Measurements from ENCODE around the gene C6orf120.

The C6orf120 gene

DNA sequence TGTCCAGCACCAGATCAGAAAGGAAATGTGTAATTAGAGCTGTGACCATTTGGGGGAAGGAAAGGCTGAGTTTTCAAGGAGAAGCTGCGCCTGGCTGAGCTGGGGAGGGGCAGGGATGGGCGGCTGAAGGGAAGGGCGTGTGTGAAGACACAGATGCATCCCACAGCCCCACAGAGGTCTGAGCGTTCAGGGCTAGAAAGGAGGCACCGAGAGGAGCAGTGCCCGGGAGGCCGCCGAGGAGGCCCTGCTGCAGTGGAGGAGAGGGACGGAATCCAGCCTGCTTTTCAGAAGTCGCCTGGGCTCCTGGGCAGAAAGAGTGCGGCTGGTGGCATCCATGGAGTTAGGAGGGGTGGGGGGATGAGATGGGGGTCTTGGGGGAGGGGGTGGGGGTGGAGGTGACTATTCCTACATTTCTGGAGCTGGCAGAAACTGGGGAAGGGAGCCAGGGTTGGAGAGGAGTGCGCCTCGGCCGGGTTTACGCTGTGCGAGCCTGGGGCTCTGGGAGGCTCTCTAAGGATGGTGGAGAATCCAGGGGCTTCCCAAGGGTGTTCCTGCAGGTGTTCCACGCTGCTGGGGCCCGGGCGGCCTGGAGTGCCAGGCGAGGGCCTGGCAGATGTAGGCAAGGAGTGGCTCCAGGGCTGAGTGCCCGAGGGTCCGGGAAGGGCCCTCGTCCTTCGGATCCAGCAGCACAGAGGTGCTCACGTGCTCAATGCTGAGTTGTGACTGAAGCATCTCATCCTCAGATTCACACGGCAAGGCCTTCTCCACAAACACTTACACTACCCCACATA lies 41.9 kb upstream of the C6orf120 start:
- TF ChIP-seq, protein P1, sequence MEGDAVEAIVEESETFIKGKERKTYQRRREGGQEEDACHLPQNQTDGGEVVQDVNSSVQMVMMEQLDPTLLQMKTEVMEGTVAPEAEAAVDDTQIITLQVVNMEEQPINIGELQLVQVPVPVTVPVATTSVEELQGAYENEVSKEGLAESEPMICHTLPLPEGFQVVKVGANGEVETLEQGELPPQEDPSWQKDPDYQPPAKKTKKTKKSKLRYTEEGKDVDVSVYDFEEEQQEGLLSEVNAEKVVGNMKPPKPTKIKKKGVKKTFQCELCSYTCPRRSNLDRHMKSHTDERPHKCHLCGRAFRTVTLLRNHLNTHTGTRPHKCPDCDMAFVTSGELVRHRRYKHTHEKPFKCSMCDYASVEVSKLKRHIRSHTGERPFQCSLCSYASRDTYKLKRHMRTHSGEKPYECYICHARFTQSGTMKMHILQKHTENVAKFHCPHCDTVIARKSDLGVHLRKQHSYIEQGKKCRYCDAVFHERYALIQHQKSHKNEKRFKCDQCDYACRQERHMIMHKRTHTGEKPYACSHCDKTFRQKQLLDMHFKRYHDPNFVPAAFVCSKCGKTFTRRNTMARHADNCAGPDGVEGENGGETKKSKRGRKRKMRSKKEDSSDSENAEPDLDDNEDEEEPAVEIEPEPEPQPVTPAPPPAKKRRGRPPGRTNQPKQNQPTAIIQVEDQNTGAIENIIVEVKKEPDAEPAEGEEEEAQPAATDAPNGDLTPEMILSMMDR (IDR thresholded peaks at IDR 0.05; ENCODE audit: borderline replicate concordance, insufficient read depth, low read depth, low read length) = no peak
- H3K4me3 ChIP-seq (ENCODE audit: low read depth, low read length) = no peak overlapping the region

DNA sequence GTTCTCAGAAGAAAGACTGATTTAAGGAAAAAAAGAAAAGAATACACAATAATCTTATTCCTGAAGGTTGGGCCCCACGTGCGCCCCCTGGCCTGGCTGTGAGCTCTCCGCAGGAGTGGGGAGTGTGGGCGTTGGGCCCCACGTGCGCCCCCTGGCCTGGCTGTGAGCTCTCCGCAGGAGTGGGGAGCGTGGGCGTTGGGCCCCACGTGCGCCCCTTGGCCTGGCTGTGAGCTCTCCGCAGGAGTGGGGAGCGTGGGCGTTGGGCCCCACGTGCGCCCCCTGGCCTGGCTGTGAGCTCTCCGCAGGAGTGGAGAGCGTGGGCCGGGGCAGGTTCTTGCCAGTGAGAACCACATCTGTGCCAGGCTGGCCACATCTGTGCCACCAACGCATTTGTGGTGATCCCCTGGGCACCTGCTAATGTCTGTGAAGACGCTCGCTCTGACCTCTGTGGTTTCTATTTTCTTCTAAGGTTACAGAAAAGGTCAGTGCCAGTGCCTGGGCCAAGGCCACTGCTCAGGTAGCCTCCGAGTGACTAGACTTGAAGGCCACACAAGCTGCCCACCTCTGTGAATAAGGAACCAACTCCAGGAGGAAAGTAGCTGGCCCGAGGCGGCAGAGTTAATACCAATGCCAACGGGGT lies 41.1 kb upstream of the C6orf120 start:
- TF ChIP-seq, protein P1 (IDR thresholded peaks at IDR 0.05; ENCODE audit: borderline replicate concordance, insufficient read depth, low read depth, low read length) = no peak
- no peak overlapping the region for H3K4me3 ChIP-seq (ENCODE audit: low read depth, low read length)

DNA sequence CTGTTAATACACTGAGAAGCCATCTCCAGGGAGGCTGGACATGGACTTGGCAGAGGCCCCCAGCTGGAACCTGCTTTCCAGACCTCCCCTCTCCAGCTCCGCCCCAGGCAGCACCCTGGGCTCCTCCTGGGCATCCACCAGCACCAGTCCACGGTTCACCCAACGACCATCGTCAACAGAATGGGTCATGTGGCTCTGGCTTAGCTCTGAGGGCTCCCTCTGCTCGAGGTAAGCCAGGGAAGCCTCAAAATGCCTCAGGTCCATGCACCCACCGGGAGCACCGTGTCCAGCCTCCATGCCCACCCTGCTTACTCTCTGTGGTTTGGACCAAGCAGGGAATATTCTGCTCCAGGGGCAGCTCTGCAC lies 40.6 kb upstream of the C6orf120 start:
- TF ChIP-seq, protein P1 (IDR thresholded peaks at IDR 0.05; ENCODE audit: borderline replicate concordance, insufficient read depth, low read depth, low read length) = no peak
- H3K4me3 ChIP-seq (ENCODE audit: low read depth, low read length) = no peak overlapping the region

DNA sequence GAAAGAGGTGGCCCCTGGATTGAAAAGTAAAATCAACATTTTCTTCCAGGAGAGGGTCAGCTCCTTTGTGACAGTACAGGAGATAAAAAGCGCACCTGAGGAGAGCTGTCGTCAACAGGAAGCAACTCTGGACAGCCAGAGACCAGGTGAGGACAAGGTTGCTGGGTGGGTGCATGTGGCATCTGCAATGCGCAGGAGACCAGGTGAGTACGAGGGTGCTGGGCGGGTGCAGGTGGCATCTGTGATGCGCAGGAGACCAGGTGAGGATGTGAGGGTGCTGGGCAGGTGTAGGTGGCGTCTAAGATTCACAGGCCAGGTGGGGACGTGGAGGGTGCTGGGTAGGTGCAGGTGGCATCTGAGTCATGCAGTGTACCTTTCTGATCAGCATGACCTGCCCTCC lies 38.5 kb upstream of the C6orf120 start:
- TF ChIP-seq, protein P1 (IDR thresholded peaks at IDR 0.05; ENCODE audit: borderline replicate concordance, insufficient read depth, low read depth, low read length) = no peak
- no peak overlapping the region for H3K4me3 ChIP-seq (ENCODE audit: low read depth, low read length)

DNA sequence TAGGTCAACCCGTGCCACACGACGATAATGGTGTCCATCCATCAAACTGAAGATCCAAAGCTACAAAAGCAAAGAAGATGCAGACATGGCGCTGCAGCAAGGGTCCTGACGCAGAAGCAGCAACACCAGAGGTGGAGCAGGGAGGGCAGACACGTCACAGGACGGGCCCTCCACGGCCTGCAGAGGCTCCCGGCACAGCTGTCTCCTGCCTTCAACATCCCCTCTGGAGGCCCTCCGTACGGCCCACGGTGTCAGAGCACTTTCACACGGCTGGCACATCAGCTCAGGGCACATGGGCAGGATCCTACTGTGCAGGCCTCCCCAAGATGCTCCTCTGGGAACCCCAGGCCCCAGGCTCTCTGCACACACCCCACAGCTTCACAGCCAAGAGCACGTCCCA lies 37.7 kb upstream of the C6orf120 start:
- TF ChIP-seq, protein P1 (IDR thresholded peaks at IDR 0.05; ENCODE audit: borderline replicate concordance, insufficient read depth, low read depth, low read length) = no peak
- no peak overlapping the region for H3K4me3 ChIP-seq (ENCODE audit: low read depth, low read length)

DNA sequence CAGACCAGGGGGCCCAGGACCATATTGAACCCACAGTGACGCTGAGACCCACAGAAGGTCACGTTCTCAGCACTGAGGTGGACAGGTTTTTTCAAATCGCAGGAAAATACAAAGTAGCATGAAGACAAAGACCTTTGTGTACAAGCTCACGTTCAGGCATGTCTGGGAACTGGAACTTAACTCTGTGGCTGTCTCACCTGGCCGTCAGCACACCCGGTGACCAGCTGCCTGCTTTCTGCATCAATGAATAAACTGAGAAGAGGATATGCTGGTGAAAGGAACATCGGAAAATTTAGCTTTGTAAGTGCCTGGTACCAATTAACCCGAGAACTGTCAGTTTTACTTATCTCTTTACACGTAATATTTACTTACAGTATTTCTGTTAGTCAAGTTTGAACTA lies 36.6 kb upstream of the C6orf120 start:
- H3K4me3 ChIP-seq (ENCODE audit: low read depth, low read length) = no peak overlapping the region
- TF ChIP-seq, protein P1 (IDR thresholded peaks at IDR 0.05; ENCODE audit: borderline replicate concordance, insufficient read depth, low read depth, low read length) = no peak

DNA sequence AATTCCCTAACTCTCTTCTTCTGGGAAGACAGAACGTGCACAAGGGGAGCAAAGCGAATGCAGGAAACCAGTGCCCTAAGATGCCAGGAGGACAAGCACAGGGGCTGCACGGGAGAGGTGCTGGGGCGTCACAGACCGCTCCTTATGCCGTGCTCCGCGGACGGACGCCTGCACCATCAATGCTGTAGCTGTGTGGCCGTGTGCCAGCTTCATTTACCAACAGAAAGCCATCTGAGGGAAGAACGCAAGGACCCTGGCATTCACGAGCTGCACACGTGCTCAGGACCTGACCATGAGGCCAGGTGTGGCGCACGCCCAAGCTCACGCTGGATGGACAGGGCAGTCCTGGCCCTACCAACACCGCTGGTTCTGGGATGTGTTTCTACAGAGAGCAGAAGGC lies 35.5 kb upstream of the C6orf120 start:
- H3K4me3 ChIP-seq (ENCODE audit: low read depth, low read length) = no peak overlapping the region
- TF ChIP-seq, protein P1 (IDR thresholded peaks at IDR 0.05; ENCODE audit: borderline replicate concordance, insufficient read depth, low read depth, low read length) = no peak

Measured in GM12875 (cell line).